Measurements from ENCODE around the gene SYNRG. TPM values are rescaled to one million over a fixed set of nuclear protein-coding genes. Genes with fewer than 3 reads are reported as not detected.

SYNRG gene
- total and polyA plus RNA-seq, 8 donors, result 7.4 to 26.0 (median 17.0) TPM

GRCh38 chr17:37551788-37552187, 57.4 kb downstream of the SYNRG start:
- Histone ChIP-seq H3K9me3 (no peaks in the 10 kb centered on the region), H3K36me3 (peaks cover 0 to 3% (median 0%) of the 10 kb centered on the region in 3 donors), H3K4me1 (no peaks in the 10 kb centered on the region), H3K4me3 (no peak overlapping the region), H3K27ac (no peak overlapping the region), H3K27me3 (no peaks in the 10 kb centered on the region)
- no peak for TF ChIP-seq CTCF (IDR thresholded peaks at IDR 0.05)
- no peak for DNase-seq
- intact Hi-C loops (cut with DNase I), result no loop called here
- 88 to 90% methylated on average over 3 of the region's 3 CpGs for WGBS, 2 donors
- no peak for ATAC-seq
- no peak for FAIRE-seq

- intact Hi-C loops (cut with DNase I), result no loop called here
- H3K4me3 ChIP-seq, result no peak overlapping the region
- 18 to 19% methylated on average over 1 of the region's 1 CpG for WGBS, 2 donors
Observed at GRCh38 chr17:37547986-37548385, 61.2 kb downstream of the SYNRG start.

DNA sequence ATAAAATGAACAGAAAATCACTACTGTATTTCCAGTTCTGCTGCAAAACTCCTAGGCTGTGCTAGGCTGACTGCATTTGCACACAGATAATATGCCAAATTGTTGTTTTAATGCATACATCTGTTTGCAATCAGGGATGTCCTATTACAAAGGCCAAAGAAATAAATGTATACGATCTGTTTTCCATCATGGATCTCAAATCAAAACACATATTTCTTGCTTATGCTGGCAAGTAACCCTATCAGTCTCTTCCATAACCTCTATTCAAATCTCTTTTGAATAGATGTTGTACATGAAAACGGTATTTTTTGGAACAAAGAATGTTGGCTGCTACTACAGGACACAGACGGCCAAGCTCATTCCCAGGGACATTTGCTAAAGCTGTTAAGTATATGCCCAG, 62.9 kb downstream of the SYNRG start:
- Histone ChIP-seq H3K27ac (no peak overlapping the region), H3K4me1 (no peaks in the 10 kb centered on the region), H3K4me3 (no peak overlapping the region), H3K27me3 (no peaks in the 10 kb centered on the region), H3K36me3 (peaks cover 4 to 12% (median 11%) of the 10 kb centered on the region in 3 donors), H3K9me3 (no peaks in the 10 kb centered on the region)
- DNase-seq (no peak), ATAC-seq (no peak), FAIRE-seq (no peak)
- intact Hi-C loops (cut with DNase I), result no loop called here
- no peak for TF ChIP-seq CTCF (IDR thresholded peaks at IDR 0.05)
- 61 to 68% methylated on average over 3 of the region's 3 CpGs for WGBS, 2 donors

More at GRCh38 chr17:37547986-37548385, 61.2 kb downstream of the SYNRG start:
- no peak for ATAC-seq
- H3K27ac ChIP-seq, result no peak overlapping the region
- no peaks in the 10 kb centered on the region for H3K27me3 ChIP-seq
- TF ChIP-seq CTCF (IDR thresholded peaks at IDR 0.05), result no peak
- H3K9me3 ChIP-seq, result no peaks in the 10 kb centered on the region
- H3K36me3 ChIP-seq, result no peaks in the 10 kb centered on the region
- no peaks in the 10 kb centered on the region for H3K4me1 ChIP-seq
- FAIRE-seq, result no peak
- no peak for DNase-seq

DNA sequence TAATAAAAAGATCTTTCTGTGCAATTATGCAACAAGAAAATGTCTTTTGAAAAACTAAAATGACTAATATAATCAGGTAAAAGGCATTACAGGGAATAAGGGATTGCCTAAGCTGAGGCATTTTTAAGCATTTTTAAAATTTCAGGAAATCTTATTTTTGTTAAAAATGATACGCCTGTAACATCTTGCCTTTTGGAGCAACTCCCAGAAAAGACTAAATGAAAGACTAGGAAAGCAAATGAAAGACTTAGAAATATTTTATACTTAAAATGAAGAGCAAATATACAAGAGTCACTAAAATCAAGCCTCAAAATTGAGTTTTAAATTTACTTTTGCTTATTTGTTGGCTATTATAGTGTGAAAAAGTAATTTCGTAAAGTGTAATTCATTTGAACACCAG, 63.7 kb downstream of the SYNRG start:
- TF ChIP-seq CTCF (IDR thresholded peaks at IDR 0.05), result no peak
- Histone ChIP-seq H3K9me3 (no peaks in the 10 kb centered on the region), H3K27me3 (no peaks in the 10 kb centered on the region), H3K36me3 (peaks cover 4 to 20% (median 17%) of the 10 kb centered on the region in 3 donors), H3K4me1 (no peaks in the 10 kb centered on the region), H3K27ac (no peak overlapping the region), H3K4me3 (no peak overlapping the region)
- no peak for DNase-seq
- FAIRE-seq, result no peak
- WGBS, 2 donors, result 96 to 97% methylated on average over 2 of the region's 2 CpGs
- intact Hi-C loops (cut with DNase I), result no loop called here
- ATAC-seq, result no peak

GRCh38 chr17:37543637-37544052, 65.6 kb downstream of the SYNRG start:
- FAIRE-seq (no peak), ATAC-seq (no peak), DNase-seq (no peak)
- H3K27me3 ChIP-seq, result no peaks in the 10 kb centered on the region
- no peaks in the 10 kb centered on the region for H3K9me3 ChIP-seq
- intact Hi-C loops (cut with DNase I), result no loop called here
- H3K4me1 ChIP-seq, result no peaks in the 10 kb centered on the region
- peaks cover 4 to 39% (median 21%) of the 10 kb centered on the region in 3 donors for H3K36me3 ChIP-seq
- no peak overlapping the region for H3K27ac ChIP-seq
- 85 to 86% methylated on average over 2 of the region's 2 CpGs for WGBS, 2 donors
- H3K4me3 ChIP-seq, result no peak overlapping the region
- TF ChIP-seq CTCF (IDR thresholded peaks at IDR 0.05), result no peak
